Measurements from ENCODE around the gene CPS1.

GRCh38 chr2:210536973-210537650, 19.3 kb upstream of the CPS1 start:
- TF ChIP-seq YY1 (IDR thresholded peaks at IDR 0.05; ENCODE audit: insufficient read depth, insufficient read length) (no peak), SUZ12 (IDR thresholded peaks at IDR 0.05; ENCODE audit: extremely low read depth, insufficient read depth, insufficient read length) (no peak), ZNF274 (IDR thresholded peaks at IDR 0.05; ENCODE audit: low read depth, low read length) (no peak)
